ENCODE measurements around the gene STK24.
"Not testable (repeated sequence)": the region's sequence is repeated elsewhere in the genome, so short reads cannot be mapped to it uniquely, and the experiment has no call there.

The STK24 gene

GRCh38 chr13:98576963-98577835 lies at the start of gene STK24:
Gene STK24 (minus strand): TSS chr13:98577107. CDS start chr13:98576786, 321 bp downstream.
- DNase-seq = peak; percentile 24

GRCh38 chr13:98626298-98626935 lies 49.5 kb upstream of the STK24 start:
- no peak for DNase-seq

- not testable (repeated sequence) for DNase-seq
Observed at GRCh38 chr13:98624589-98624988, 47.7 kb upstream of the STK24 start.

GRCh38 chr13:98622931-98623331 lies 46.0 kb upstream of the STK24 start:
- DNase-seq = no peak

- DNase-seq = no peak
Observed at GRCh38 chr13:98619556-98619955, 42.6 kb upstream of the STK24 start.

- DNase-seq = not testable (repeated sequence)
Observed at GRCh38 chr13:98615595-98615994, 38.7 kb upstream of the STK24 start.

- DNase-seq = no peak
Observed at GRCh38 chr13:98613591-98613990, 36.7 kb upstream of the STK24 start.

GRCh38 chr13:98609756-98610155 lies 32.8 kb upstream of the STK24 start:
- DNase-seq = no peak

GRCh38 chr13:98606296-98606695 lies 29.4 kb upstream of the STK24 start:
- no peak for DNase-seq

- no peak for DNase-seq
Observed at GRCh38 chr13:98599502-98600328, 22.8 kb upstream of the STK24 start.

GRCh38 chr13:98598043-98598442 lies 21.1 kb upstream of the STK24 start:
- DNase-seq = no peak

GRCh38 chr13:98595134-98595533 lies 18.2 kb upstream of the STK24 start:
- no peak for DNase-seq

GRCh38 chr13:98592362-98592732 lies 15.4 kb upstream of the STK24 start:
- no peak for DNase-seq

- no peak for DNase-seq
Observed at GRCh38 chr13:98591721-98592361, 14.9 kb upstream of the STK24 start.

- not testable (repeated sequence) for DNase-seq
Observed at GRCh38 chr13:98590471-98590870, 13.6 kb upstream of the STK24 start.

- not testable (repeated sequence) for DNase-seq
Observed at GRCh38 chr13:98589516-98589915, 12.6 kb upstream of the STK24 start.

GRCh38 chr13:98586400-98587345 lies 9.8 kb upstream of the STK24 start:
- no peak for DNase-seq

- DNase-seq = no peak
Observed at GRCh38 chr13:98585946-98586345, 9.0 kb upstream of the STK24 start.

GRCh38 chr13:98585398-98585754 lies 8.5 kb upstream of the STK24 start:
- DNase-seq = no peak

- DNase-seq = no peak
Observed at GRCh38 chr13:98584668-98585397, 7.9 kb upstream of the STK24 start.

GRCh38 chr13:98582947-98583346 lies 6.0 kb upstream of the STK24 start:
- no peak for DNase-seq
